Fibroblast of lung (primary cell): ENCODE measurements around the gene IGF1R. TPM values are rescaled to one million over a fixed set of nuclear protein-coding genes. Genes with fewer than 3 reads are reported as not detected.
A peak's percentile ranks its signal among the peaks of the same experiment; 100 is the strongest.

ENCODE experiments used
- DNase-seq, 2 donors: peaks; one replicate each; pipeline versions ENCODE4 v3.0.0 to v3.0.0-alpha.2; 2010; ENCODE audit warnings: low read depth in 2 of 2
- H2AFZ ChIP-seq: 2 replicates; pipeline ENCODE4 v1.5.1; 2012; ENCODE audit warnings: low read length, control low read depth, inconsistent platforms
- H3K27ac ChIP-seq: 2 replicates; pipeline ENCODE4 v1.5.1; 2011; ENCODE audit warnings: low read length, control low read depth; ENCODE audit not compliant: insufficient read depth
- H3K27me3 ChIP-seq: 2 replicates; pipeline ENCODE4 v1.5.1; 2011; ENCODE audit warnings: mild to moderate bottlenecking, low read length; ENCODE audit not compliant: control insufficient read depth, insufficient read depth
- H3K36me3 ChIP-seq: 2 replicates; pipeline ENCODE4 v1.5.1; 2011; ENCODE audit warnings: low read length; ENCODE audit not compliant: control insufficient read depth, insufficient read depth
- H3K4me1 ChIP-seq: 2 replicates; pipeline ENCODE4 v1.5.1; 2011; ENCODE audit warnings: low read length; ENCODE audit not compliant: control insufficient read depth, insufficient read depth; ENCODE audit errors: extremely low read depth
- H3K4me2 ChIP-seq: 2 replicates; pipeline ENCODE4 v1.5.1; 2011; ENCODE audit warnings: low read length, control low read depth; ENCODE audit not compliant: insufficient read depth; ENCODE audit errors: extremely low read depth
- H3K4me3 ChIP-seq, 4 experiments: fragments of 200-600 bp in 1 of 4; sonication (generic) in 1 of 4; replicated peaks in 1 of 4; 2 replicates each; pipeline ENCODE4 v1.5.1; 2011 to 2016; ENCODE audit warnings: low read length in 4 of 4, low read depth in 3 of 4, mild to moderate bottlenecking in 3 of 4, control low read depth in 2 of 4, inconsistent platforms in 1 of 4, mixed read lengths in 1 of 4; ENCODE audit not compliant: insufficient read depth in 1 of 4; ENCODE audit errors: control extremely low read depth in 1 of 4
- H3K79me2 ChIP-seq: 2 replicates; pipeline ENCODE4 v1.5.1; 2012; ENCODE audit warnings: mild to moderate bottlenecking, low read length, inconsistent platforms; ENCODE audit not compliant: control insufficient read depth, insufficient read depth
- H3K9ac ChIP-seq: 2 replicates; pipeline ENCODE4 v1.5.1; 2011; ENCODE audit warnings: mild to moderate bottlenecking, low read length, control low read depth; ENCODE audit not compliant: insufficient read depth
- H3K9me3 ChIP-seq: 2 replicates; pipeline ENCODE4 v1.5.1; 2012; ENCODE audit warnings: low read depth, low read length; ENCODE audit not compliant: control insufficient read depth, insufficient read depth
- H4K20me1 ChIP-seq: 2 replicates; pipeline ENCODE4 v1.5.1; 2011; ENCODE audit warnings: low read length; ENCODE audit not compliant: control insufficient read depth, insufficient read depth; ENCODE audit errors: extremely low read depth
- EZH2 ChIP-seq: IDR thresholded peaks from 2 replicates; pipeline ENCODE4 v1.5.1; 2012; ENCODE audit warnings: low read length, control low read depth, mild to moderate bottlenecking; ENCODE audit errors: missing control alignments
- polyA plus RNA-seq, 2 donors: library from polyadenylated mRNA; depleted of rRNA in 1 of 2; stranded (reverse) in 1 of 2; unstranded in 1 of 2; fragments of >200 nt; gene quantifications; 2 replicates each; pipeline ENCODE4 v1.2.1, GENCODE V29; 2011 to 2012; ENCODE audit warnings: missing spikeins in 1 of 2
- total RNA-seq: library from RNA; depleted of rRNA; stranded (reverse); fragments of >200 nt; gene quantifications from 2 replicates; pipeline ENCODE4 v1.2.1, GENCODE V29; 2014
- TF ChIP-seq, protein P1 (sequence below), 2 donors: IDR thresholded peaks in 1 of 2; conservative IDR thresholded peaks in 1 of 2; 1 replicate in 1 of 2; 2 replicates in 1 of 2; pipeline ENCODE4 v1.5.1; 2011 to 2012; ENCODE audit warnings: low read length in 2 of 2, control low read depth in 1 of 2, inconsistent platforms in 1 of 2, low read depth in 1 of 2, mild to moderate bottlenecking in 1 of 2

Gene IGF1R
- total and polyA plus RNA-seq, 2 donors (not counting 1 experiment from before 2014, with no cell fraction given): 14.6 to 28.6 TPM

DNA sequence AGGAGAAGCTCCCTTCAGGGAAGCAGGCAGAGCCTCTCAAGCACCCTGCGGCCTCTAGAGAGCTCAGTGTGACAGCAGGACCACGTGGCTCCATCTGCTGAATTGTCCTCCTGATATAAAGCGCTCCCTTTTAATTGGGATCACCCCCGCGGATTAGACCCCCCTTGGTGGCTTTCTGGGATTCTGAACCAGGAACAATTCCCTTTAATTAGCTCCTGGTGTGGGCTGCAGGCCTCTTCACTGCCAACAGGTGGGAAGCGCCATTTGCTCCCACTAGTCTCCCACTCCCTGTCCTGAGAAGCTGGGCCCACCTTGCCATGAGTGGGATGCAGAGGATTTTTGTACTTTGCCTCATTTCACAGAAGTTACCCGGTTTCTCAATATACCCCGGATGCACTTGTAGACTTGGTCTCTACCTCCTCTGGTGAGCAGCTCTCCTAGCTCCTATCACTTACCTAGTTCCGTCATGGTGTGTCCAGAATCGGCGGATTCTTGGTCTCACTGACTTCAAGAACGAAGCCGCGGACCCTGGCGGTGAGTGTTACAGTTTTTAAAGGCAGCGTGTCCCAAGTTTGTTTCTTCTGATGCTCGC is 358.7 kb downstream of the IGF1R start:
- no peaks in the 10 kb centered on the region for H4K20me1 ChIP-seq
- no peaks in the 10 kb centered on the region for H3K4me1 ChIP-seq
- H3K36me3 ChIP-seq: no peaks in the 10 kb centered on the region
- no peak overlapping the region for H2AFZ ChIP-seq
- no peak overlapping the region for H3K4me2 ChIP-seq
- H3K9ac ChIP-seq: no peak overlapping the region
- DNase-seq: no peak
- H3K79me2 ChIP-seq: no peaks in the 10 kb centered on the region
- no peaks in the 10 kb centered on the region for H3K9me3 ChIP-seq
- H3K27me3 ChIP-seq: no peaks in the 10 kb centered on the region
- no peak overlapping the region for H3K27ac ChIP-seq
- TF ChIP-seq, protein P1, sequence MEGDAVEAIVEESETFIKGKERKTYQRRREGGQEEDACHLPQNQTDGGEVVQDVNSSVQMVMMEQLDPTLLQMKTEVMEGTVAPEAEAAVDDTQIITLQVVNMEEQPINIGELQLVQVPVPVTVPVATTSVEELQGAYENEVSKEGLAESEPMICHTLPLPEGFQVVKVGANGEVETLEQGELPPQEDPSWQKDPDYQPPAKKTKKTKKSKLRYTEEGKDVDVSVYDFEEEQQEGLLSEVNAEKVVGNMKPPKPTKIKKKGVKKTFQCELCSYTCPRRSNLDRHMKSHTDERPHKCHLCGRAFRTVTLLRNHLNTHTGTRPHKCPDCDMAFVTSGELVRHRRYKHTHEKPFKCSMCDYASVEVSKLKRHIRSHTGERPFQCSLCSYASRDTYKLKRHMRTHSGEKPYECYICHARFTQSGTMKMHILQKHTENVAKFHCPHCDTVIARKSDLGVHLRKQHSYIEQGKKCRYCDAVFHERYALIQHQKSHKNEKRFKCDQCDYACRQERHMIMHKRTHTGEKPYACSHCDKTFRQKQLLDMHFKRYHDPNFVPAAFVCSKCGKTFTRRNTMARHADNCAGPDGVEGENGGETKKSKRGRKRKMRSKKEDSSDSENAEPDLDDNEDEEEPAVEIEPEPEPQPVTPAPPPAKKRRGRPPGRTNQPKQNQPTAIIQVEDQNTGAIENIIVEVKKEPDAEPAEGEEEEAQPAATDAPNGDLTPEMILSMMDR (conservative IDR thresholded peaks at IDR 0.05 in 1 of 2, IDR thresholded peaks at IDR 0.05 in 1 of 2; ENCODE audit: low read depth in 1 of 2, low read length in 2 of 2): no peak
- no peak overlapping the region for H3K4me3 ChIP-seq

DNA sequence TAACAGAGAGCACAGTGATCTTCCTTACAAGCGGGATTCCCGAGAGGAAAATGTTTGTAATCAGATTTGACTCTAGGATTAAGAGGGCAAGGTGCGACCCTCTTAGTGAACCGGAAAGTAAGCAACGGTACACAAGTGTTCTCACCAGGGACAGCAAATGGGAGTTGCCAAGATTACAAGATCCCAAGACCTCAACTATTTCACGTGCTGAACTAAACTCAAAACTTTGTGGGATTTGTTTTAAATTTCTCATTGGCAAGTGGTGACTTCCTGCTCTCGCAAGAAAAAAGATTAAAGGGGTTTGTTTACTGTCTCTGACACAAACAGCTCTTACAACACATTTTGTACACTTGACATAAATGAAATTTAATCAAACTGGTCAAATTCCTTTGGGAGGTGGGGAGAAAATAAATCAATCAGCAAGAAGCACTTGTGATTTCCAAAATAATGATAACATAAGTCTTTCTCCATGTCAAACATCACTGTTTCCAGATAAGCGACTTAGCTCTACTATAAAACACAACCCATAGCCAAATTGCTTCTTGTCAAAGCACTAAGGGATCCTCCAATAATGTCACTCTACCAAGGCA is 361.5 kb downstream of the IGF1R start:
- peak in 1 of 2 donors; percentile 16 for DNase-seq
- Histone ChIP-seq H3K9me3 (no peaks in the 10 kb centered on the region), H3K9ac (no peak overlapping the region), H3K27me3 (no peaks in the 10 kb centered on the region), H3K4me2 (no peak overlapping the region), H3K4me3 (no peak overlapping the region), H3K4me1 (no peaks in the 10 kb centered on the region), H3K79me2 (no peaks in the 10 kb centered on the region), H4K20me1 (no peaks in the 10 kb centered on the region), H2AFZ (no peak overlapping the region), H3K36me3 (no peaks in the 10 kb centered on the region), H3K27ac (no peak overlapping the region)
- TF ChIP-seq, protein P1 (conservative IDR thresholded peaks at IDR 0.05 in 1 of 2, IDR thresholded peaks at IDR 0.05 in 1 of 2; ENCODE audit: low read depth in 1 of 2, low read length in 2 of 2): no peak
- no peak for TF ChIP-seq EZH2

DNA sequence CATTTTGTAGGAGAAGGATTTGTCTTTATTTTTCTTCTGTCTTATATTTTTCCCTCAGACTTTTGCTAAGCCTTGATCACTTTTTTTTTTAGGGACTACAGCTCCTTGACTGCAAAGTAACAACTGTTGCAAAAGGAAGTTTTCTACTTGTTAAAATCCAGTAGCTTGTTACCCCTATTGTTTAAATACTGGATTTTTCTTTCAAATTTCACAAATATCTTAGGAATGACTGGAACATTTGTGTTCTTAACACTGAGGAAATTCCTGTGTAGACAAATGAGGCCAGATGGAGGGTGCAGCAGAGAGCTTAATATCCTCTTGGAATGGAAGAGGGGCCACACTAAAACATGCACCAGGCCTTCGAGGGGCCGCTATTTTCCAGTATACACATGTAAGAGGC is 362.4 kb downstream of the IGF1R start:
- Histone ChIP-seq H3K27me3 (no peaks in the 10 kb centered on the region), H3K4me3 (no peak overlapping the region), H2AFZ (no peak overlapping the region), H3K27ac (no peak overlapping the region), H3K9ac (no peak overlapping the region), H3K4me2 (no peak overlapping the region), H3K36me3 (no peaks in the 10 kb centered on the region), H3K9me3 (no peaks in the 10 kb centered on the region), H4K20me1 (no peaks in the 10 kb centered on the region), H3K4me1 (peaks cover 4% of the 10 kb centered on the region), H3K79me2 (no peaks in the 10 kb centered on the region)
- peak in 1 of 2 donors; percentile 37 for DNase-seq
- TF ChIP-seq, protein P1 (conservative IDR thresholded peaks at IDR 0.05 in 1 of 2, IDR thresholded peaks at IDR 0.05 in 1 of 2; ENCODE audit: low read depth in 1 of 2, low read length in 2 of 2): no peak
- TF ChIP-seq EZH2: no peak
